ENCODE measurements around the gene GTF3C1.
"Not testable (repeated sequence)": the region's sequence is repeated elsewhere in the genome, so short reads cannot be mapped to it uniquely, and the experiment has no call there.

GTF3C1 gene

DNA sequence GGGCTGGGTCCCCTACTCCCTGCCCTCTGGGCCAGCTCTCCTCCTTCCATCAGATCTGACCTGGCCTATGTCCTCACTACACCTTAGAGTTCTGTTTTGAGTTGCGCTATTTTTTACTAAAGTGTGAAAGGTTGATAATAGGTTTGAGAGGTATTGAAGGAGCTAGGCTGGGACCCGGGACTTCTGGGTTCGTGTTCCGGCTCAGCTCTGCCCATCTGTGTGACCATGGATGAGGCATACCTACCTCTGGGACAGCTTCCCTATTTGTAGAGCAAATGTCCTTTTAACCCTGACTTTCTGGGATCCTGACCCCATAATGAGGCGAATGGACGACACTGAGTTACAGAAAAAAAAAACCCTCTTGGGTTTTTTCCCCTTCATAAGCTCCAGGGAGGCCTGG is 111.8 kb downstream of the GTF3C1 start:
- no peak for DNase-seq

DNA sequence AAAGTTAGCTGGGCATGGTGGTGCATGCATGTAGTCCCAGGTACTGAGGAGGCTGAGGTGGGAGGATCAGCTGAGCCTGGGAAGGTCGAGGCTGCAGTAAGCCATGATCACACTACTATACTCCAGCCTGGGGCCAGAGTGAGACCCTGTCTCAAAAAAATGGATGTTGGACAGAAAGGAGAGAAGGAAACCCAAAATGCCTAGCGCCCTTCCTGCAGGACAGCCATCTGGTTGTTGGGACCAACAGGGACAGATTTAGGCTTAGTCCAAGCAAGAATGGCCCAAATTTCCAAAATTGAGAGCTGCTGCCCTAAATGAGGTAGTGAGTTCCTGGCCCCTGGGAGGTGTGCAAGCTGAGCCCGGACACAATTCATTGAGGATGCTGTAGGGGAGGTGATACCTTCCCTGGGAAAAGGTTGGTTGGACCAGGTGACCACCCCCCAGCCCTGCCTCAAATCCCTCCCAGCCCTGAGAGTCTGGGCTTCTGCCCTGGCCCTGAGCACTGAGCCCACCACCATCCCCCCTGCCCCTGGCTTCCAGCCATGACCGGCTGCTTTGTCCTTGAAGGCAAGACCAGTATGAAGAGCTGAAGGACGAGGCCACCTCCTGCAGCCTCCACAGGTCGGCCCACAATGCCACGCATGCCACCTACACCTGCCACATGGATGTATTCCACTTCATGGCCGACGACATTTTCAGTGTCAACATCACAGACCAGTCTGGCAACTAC is 112.6 kb downstream of the GTF3C1 start:
- no peak for DNase-seq

DNA sequence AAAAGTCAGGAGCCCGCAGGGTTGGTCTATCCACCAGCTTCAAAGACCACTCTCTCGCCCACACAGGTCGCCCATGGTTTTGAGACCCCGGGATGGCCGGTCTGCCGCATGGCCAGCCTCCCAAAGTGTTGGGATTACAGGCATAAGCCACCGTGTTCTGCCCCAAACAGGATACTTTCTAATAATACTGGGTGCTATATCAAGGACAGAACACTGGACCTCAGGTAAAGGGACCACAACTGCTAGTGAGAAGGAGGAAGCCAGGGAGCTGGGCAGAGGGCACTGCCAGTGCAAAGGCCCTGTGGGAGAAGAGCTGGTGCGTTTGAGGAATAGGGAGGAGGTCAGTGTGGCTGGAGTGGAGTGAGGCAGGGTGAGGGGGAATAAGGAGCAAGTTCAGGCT is 113.6 kb downstream of the GTF3C1 start:
- DNase-seq = no peak

DNA sequence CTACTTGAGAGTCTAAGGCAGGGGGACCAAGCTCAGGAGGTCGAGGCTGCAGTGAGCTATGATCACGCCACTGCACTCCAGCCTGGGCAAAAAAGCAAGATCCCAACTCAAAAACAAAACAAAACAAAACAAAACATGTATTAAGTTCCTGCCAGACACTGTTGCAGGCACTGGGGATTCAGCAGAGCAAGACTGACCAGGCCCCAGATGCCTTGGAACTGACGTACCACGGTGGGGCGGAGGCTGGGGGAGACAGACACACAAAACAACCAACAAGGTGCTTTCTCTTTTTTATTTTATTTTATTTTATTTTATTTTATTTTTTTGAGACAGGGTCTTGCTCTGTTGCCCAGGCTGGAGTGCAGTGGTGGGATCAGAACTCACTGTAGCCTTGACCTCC is 114.6 kb downstream of the GTF3C1 start:
- not testable (repeated sequence) for DNase-seq

DNA sequence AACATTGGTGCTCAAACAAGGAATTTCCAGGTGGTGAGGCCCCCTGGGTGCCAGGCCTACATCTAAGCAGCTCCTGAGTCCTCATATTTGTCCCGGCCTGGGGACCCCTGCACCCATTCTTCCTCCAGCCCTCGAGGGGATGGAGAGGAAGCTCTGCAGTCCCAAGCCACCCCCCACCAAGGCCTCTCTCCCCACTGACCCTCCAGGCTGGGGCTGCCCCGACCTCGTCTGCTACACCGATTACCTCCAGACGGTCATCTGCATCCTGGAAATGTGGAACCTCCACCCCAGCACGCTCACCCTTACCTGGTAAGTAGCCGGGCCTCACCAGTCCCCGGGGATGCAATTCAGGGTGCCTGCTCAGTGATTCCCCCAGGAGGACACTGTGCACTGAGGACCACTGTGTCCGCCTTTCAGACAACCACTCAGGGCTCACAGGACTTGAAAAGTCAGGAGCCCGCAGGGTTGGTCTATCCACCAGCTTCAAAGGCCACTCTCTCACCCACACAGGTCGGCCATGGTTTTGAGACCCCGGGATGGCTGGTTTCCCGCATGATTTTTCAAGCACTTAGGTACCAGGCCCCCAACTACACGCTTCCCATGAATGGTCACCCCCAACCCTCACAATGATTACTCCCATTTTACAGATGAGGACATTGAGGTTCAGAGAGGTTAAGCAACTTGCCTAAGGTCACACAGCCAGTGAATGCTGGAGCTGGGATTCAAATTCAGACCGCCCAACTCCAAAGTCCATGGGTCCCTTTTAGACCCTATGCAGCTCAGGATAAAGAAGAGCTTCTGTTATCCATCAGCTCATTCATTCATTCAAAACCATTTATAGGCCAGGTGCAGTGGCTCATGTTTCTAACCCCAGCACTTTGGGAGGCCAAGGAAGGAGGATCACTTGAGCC is 115.3 kb downstream of the GTF3C1 start:
- no peak for DNase-seq

DNA sequence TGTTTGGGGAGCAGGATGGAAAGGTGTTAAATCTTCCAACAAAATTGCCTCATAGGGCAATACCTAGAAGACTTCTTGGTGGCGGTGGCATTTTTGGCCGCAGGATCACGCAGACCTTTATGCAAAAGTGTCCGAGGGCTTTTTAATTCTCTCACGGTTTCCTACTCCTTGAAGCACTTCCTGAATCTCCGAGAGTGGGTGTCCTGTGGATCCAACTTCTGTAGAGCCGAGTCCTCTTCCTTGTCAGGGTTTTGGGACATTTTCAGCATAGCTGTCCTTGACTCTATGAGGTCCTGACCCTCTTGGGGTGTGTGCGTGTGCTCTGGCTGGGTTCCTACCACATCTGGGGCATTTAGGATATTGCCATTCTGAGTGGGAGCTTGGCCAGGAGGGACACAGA is 116.1 kb downstream of the GTF3C1 start:
- no peak for DNase-seq

DNA sequence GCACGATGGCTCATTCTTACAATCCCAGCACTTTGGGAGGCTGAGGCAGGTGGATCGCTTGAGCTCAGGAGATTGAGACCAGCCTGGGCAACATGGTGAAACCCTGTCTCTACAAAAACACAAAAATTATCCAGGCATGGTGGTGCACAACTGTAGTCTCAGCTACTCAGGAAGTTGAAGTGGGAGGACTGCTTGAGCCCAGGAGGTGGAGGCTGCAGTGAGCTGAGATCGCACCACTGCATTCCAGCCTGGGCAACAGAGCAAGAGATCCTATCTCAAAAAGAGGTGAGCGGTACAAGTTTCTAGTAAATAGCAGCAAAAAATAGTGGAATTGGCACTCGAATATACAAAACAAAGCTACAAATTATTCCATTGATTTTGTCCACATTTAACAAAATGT is 116.5 kb downstream of the GTF3C1 start:
- DNase-seq = not testable (repeated sequence)

DNA sequence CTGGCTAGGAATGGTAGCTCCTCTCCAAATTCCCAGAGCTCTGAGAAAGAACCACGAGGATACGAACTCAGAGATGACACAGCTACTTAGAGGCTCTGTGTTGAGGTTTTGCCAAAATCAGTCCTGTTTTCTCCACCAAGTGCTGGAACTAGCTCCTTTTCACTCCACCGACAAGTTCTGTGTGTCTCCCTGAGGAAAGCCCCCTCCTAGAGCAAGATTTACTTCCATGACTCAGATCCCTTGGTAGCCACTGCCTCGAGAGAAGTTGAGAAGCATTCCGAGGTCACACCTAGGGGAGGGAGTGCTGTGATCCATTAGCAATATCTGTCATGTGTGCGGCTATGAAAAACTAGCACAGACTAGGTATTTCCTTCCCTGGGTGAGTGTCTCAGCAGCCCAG is 117.2 kb downstream of the GTF3C1 start:
- no peak for DNase-seq

DNA sequence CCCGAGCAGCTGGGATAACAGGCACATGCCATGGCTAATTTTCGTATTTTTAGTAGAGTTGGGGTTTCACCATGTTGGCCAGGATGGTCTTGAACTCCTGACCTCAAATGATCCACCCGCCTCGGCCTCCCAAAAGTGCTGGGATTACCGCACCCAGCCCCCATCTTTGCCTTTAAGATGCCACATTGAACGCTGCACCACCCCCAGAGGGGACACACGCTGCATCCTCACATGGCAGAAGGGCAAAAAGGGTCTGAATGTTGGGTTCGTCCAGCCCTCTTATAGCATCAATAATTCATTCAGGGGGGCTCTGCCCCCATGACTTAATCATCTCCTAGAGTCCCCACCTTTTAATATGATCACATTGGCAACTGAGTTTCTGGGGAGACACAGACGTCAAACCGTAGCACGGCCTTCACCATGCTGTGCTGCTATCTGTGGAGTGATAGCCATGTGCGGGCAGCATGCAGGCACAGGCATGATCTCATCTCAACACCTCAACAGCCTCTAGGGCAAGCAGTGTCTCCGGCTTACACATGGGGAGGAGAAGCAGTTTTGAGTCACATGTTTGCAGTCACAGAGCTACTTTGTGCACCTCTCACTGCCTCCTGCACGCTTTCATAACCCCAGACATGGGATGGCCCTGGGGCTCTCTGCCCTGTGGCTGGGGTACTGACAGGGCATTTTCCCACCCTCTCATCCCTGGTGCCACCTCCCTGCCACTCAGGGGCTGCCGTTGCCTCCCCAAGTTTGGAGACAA is 117.8 kb downstream of the GTF3C1 start:
- no peak for DNase-seq

DNA sequence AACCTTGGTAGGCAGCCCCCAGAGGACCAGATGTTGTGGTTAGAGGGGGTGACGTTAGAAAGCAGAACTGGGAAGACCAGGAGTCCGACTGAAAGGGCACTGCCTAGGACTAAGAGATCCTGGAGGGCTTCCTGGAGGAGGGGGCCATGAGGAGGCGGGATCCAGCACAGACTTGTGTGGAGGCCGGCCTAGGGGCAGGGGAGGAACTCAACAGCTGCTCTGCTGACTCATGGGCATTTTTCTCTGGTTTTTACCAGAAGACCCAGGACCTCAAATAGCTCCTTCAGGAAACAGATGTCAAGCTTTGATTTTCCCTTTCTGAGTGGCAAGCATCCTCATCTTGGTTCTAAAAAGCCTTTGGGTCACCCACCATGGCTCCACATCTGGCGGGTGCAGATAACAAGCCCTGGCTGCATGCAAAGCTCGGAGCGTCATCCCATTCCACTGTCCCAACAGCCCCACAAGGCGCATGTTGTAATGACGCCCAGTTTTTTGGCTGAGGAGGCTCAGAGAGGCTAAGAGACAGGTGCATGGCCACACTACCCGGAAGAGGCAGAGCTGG is 118.7 kb downstream of the GTF3C1 start:
- no peak for DNase-seq

DNA sequence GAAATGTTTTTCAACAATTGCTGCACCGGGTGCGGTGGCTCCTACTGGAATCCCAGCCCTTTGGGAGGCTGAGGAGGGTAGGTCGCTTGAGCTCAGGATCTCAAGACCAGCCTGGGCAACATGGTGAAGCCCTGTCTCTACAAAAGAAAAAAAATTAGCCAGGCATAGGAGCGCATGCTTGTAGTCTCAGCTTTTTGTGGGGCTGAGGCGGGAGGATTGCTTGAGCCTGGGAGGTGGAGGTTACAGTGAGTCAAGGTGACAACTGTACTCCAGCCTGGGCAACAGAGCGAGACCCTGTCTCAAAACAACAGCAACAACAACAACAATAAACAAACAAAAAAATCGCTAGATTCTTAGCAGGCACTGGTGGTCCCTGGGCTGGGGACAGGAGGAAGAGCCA is 119.2 kb downstream of the GTF3C1 start:
- DNase-seq = no peak

DNA sequence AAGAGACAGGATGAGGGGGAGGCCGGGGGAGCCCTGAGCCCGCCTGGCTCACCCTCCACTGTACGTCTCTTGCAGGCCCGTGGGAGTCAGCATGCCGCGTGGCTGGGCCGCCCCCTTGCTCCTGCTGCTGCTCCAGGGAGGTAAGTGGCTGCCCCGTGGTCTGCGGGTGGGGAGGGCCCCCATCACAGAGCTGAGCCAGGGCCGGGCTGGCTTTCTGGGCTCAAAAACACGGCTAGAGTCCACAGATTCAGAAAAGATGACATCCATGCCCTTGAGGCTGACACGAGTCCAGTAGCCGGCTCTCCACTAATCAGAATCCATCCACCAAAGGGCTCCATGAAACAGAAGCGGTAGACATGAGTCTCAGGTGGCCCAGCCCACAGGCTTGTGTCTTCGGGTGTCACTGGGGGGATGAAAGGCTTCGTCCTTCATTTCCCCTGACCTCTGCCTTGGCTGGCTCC is 119.7 kb downstream of the GTF3C1 start:
- no peak for DNase-seq

DNA sequence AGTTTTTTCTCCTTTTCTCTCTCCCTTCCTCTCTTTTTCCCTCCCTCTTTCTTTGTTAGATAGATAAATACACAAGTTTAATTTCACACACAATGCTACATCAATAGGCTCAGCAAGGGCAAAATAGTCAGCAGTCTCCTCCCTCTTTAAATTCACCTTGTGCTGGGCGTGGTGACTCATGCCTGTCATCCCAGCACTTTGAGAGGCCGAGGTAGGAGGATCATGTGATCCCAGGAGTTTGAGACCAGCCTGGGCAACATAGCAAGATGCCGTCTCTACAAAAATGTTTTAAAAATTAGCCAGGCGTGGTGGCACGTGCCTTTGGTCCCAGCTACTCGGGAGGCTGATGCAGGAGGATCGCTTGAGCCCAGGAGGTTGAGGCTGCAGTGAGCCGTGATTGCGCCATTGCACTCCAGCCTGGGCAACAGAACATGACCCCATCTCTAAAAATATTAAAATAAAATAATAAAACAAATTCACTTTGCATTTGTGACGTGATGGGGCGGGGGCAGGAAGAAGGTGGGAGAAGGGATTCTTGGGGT is 120.3 kb downstream of the GTF3C1 start:
- DNase-seq = no peak

DNA sequence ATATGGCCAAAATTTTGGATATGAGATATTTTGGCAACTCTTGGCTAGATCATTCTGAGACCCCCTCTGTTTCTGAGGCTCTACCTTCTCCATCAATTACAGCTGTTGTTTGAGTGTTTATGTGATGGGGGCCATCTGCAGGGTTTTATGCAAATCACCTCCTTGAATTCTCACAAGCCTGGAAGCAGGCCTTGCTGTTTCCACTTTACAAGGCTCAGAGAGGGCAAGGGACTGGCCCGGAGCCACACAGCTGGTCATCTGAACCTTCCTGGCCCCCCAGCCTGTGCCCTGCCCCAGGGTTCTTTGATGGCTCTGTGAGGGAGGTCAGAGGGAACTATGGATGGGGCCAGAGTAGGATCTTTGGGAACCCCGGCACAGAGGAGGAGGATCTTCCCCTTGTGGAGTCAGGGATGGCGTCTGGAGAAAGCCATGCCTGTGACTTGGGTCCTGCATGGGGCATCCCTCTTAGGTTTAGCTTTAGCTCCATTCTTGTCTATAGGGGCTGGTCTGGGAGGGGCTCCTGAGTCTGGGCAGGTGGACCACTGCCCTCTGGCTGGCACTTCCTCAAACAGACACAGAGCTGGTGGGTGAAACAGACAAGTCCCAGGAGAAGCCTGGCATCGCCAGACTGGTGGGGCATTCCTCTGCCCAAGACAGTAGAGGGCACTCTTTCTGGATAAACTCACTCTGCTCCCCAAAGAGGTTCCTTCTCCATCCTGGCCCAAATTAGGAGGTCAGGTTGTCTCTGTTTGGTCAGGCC is 121.5 kb downstream of the GTF3C1 start:
- DNase-seq = no peak

DNA sequence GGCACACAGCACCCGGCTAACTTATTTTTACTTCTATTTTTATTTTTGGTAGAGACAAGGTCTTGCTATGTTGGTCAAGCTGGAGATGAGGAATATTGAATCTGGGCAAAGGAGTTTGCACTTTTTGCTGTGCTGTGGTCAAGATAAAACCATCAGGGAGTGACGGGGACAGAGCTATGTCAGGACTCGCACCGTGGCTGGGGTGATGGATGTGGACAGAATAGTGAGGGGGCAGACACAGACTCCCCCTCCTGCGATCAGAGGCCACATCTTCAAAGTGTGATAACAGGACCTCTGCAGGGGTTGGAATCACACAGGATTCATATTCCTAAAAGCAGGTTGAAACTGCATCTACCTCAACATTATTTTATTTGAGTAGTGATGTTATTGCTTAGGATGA is 122.2 kb downstream of the GTF3C1 start:
- DNase-seq = no peak

DNA sequence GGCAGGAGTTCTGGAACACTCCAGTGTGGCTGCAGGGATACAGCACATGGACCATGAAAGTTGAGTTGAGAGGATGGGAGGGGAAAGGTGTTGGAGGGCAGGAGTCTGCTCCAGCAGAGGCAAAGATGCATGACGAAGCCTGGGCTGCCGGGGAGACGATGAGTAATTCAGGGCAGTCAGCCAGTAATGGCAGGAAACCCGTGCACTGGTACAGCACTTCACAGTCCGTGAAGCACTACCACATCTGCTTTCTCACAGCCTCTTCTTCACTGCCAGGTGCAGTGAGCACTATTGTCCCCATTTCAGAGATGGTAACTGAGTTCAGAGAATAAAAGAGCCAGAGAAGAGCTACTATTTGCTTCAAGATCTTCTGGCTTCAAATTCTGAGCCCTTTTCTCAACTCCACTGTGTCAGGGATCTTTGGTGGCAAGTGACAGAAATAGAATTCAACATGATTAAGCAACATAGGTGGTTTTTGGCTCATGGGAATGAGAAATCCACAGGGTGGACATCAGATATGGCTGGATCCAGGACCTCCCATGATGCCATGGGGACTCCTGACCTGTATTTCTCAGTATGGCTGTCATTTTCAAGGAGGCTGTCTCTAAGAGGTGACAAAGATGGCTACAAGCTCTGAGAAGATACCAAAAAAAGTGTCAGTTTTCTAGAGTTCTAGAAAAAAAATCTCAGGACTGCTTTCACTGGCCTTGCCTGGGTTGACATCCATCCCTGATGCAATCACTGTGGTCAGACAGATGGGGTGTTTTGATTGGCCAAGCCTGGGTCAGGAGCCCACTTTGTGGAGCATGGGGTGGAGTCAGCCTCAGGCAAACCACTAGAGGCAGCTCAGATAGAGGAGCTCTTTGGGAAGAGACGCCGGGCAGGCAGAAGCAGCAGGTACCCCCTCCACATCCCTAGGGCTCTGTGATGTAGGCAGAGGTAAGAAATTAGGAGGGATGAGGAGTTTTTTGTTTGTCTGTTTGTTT is 123.0 kb downstream of the GTF3C1 start:
- DNase-seq = peak; percentile 78

DNA sequence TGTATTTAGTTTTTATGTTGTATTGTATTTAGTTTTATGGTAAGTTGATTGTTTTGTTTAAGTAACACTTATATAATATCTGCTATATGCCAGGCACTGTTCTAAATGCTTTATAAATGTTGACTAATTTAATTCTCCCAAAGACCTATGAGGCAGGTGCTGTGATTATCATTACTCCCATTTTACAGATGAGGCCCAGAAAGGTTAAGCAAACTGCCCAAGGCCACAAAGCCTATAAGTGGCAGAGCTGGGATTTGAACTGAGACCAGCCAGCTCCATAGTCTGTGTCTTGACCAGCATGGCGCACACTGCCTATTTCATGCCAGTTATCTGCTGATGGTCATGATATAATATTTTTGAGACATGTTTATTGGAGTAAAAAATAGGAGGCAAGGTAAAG is 123.8 kb downstream of the GTF3C1 start:
- no peak for DNase-seq

DNA sequence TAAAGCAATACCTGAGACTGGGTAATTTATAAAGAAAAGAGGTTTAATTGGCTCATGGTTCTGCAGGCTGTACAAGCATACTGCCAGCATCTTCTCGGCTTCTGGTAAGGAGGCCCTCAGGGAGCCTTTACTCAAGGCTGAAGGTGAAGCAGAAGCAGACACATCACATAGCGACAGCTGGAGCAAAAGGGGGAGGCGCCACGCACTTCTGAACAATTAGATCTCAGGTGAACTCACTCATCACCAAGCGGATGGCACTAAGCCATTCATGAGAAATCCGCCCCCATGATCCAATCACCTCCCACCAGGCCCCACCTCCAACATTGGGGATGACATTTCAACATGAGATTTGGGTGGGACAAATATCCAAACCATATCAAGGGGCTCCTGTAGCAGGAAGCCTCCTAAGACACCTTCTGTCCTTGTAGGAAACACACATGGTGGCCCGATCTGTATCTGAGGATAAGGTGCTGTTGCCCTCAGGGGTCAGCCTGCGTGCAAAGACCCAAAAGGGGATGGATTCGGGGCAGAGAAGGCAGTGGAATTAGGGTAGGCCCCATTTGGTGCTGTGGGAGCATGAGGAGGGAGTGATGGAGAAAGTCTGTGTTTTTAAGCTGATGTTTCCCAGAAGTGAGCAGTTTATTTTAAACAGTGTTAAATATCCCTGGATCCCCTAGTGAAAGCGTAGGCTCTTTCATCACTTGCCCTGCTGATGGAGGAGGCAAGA is 124.8 kb downstream of the GTF3C1 start:
- no peak for DNase-seq

DNA sequence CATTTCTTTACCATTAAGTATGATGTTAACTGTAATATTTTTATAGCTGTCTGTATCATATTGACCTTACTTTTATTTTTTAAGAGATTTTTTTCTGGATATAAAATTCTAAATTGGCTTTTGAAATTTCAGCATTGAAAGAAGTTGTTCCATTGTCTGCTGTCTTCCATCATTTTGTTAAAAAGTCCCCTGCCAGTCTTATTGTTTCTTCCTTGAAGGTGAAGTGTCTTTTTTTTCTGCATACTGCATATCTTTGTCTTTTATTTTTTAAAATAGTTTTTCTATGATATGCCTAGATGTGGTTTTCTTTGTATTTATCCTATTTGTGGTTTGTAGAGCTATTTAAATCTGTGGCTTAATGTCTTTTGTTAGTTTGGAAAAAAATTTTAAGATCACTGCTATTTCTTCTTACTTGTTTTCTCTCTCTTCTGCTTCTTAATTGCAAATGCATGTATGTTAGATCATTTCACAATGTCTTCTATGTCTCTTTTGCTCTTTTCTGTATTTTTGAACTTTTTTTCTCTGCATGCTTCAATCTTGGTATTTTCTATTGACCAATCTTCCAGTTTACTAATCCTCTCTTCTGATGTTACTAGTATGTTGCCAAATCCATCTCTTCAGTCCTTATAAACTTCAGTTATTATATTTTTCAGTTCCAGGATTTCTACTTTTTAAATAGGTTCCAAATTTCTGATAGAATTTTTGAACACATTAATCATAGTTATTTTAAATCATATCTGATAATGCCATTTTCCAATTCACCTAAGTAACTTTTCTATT is 127.6 kb downstream of the GTF3C1 start:
- no peak for DNase-seq
